Activated CD4-positive, alpha-beta T cell treated with anti-CD3 and anti-CD28 coated beads for 36 hours (primary cell): ENCODE results near the gene DUSP16. TPM values are rescaled to one million over a fixed set of nuclear protein-coding genes. Genes with fewer than 3 reads are reported as not detected.

Experiments
- ATAC-seq: fragments of 200-7000 bp; cut with Tn5 transposase; one replicate; pipeline ENCODE4 v1.10.0; 2021; ENCODE audit warnings: mild to moderate bottlenecking, moderate library complexity
- CTCF ChIA-PET: fragments of 350-600 bp; sonication (Branson Sonifier 250); formaldehyde crosslinking; loops from one replicate; lab custom pipeline; 2021; ENCODE audit warnings: antibody characterized with exemption; lab: Charles Lee
- POLR2A ChIA-PET: fragments of 350-600 bp; sonication (Branson Sonifier 250); formaldehyde crosslinking; loops from one replicate; lab custom pipeline; 2021; ENCODE audit warnings: antibody characterized with exemption, inconsistent platforms; lab: Charles Lee
- DNase-seq: peaks from one replicate; pipeline ENCODE4 v3.0.0-alpha.2; 2020
- H3K27ac Mint-ChIP-seq: one replicate; pipeline ENCODE4 v1.8.0; 2021; ENCODE audit warnings: mixed read lengths
- H3K27me3 Mint-ChIP-seq: one replicate; pipeline ENCODE4 v1.8.0; 2021; ENCODE audit warnings: mixed read lengths
- H3K36me3 Mint-ChIP-seq: one replicate; pipeline ENCODE4 v1.8.0; 2021; ENCODE audit warnings: low read depth, mixed read lengths
- H3K4me1 Mint-ChIP-seq: one replicate; pipeline ENCODE4 v1.8.0; 2021; ENCODE audit warnings: mixed read lengths
- H3K4me3 Mint-ChIP-seq: one replicate; pipeline ENCODE4 v1.8.0; 2021; ENCODE audit warnings: mild to moderate bottlenecking, moderate library complexity, mixed read lengths
- H3K9me3 Mint-ChIP-seq: one replicate; pipeline ENCODE4 v1.8.0; 2021; ENCODE audit warnings: low read depth, mixed read lengths
- intact Hi-C, 2 experiments: fragments of 100-400 bp; cut with DNase I in 1 of 2; cut with micrococcal nuclease in 1 of 2; formaldehyde crosslinking; loops; one replicate each; pipeline versions ENCODE4 v1.14.2 to v1.15.1; 2022 to 2024; cut with DNase I, micrococcal nuclease
- total RNA-seq, 2 experiments: library from RNA; stranded (reverse); gene quantifications; one replicate each; pipeline ENCODE4 v1.2.3, GENCODE V29; 2021

The DUSP16 gene
- total RNA-seq, 2 experiments from 2014 or later, result 39.3 to 40.4 TPM

- H3K36me3 Mint-ChIP-seq, result peaks cover 10% of the 10 kb centered on the region
- H3K27me3 Mint-ChIP-seq, result no peaks in the 10 kb centered on the region
- no peak overlapping the region for H3K27ac Mint-ChIP-seq
- ChIA-PET CTCF (interaction anchor here (1.2 to 1.7 kb wide), 3 partner anchors 8 to 191 kb away, joined by 3 to 5 read pairs (median 4); no protein-coding TSS in a partner anchor), POLR2A (interaction anchor here (3.6 kb wide), 1 partner anchor 12 kb away, joined by 15 read pairs; no protein-coding TSS in a partner anchor)
- peaks cover 2% of the 10 kb centered on the region for H3K9me3 Mint-ChIP-seq
- DNase-seq (no peak), ATAC-seq (no peak)
- H3K4me1 Mint-ChIP-seq, result peaks cover 27% of the 10 kb centered on the region
- intact Hi-C loops, result no loop called here
- no peak overlapping the region for H3K4me3 Mint-ChIP-seq
Observed at GRCh38 chr12:12454315-12454714, 108.3 kb downstream of the DUSP16 start.

GRCh38 chr12:12453635-12454034, 109.0 kb downstream of the DUSP16 start:
- DNase-seq (no peak), ATAC-seq (no peak)
- ChIA-PET CTCF (no interaction called here), POLR2A (no interaction called here)
- Mint-ChIP-seq H3K27me3 (no peaks in the 10 kb centered on the region), H3K36me3 (peaks cover 10% of the 10 kb centered on the region), H3K4me3 (no peak overlapping the region), H3K27ac (no peak overlapping the region), H3K4me1 (peaks cover 27% of the 10 kb centered on the region), H3K9me3 (peaks cover 2% of the 10 kb centered on the region)
- intact Hi-C loops, result no loop called here

- no peak for DNase-seq
- Mint-ChIP-seq H3K4me1 (peaks cover 20% of the 10 kb centered on the region), H3K36me3 (peaks cover 10% of the 10 kb centered on the region), H3K27ac (no peak overlapping the region), H3K4me3 (no peak overlapping the region), H3K9me3 (peaks cover 2% of the 10 kb centered on the region), H3K27me3 (no peaks in the 10 kb centered on the region)
- intact Hi-C loops, result no loop called here
- ChIA-PET POLR2A (no interaction called here), CTCF (no interaction called here)
- ATAC-seq, result no peak
Observed at GRCh38 chr12:12452326-12452902, 110.2 kb downstream of the DUSP16 start.

GRCh38 chr12:12451098-12451497, 111.6 kb downstream of the DUSP16 start:
- Mint-ChIP-seq H3K4me3 (no peak overlapping the region), H3K27me3 (no peaks in the 10 kb centered on the region), H3K9me3 (peaks cover 2% of the 10 kb centered on the region), H3K4me1 (peaks cover 17% of the 10 kb centered on the region), H3K36me3 (peaks cover 10% of the 10 kb centered on the region), H3K27ac (no peak overlapping the region)
- no peak for DNase-seq
- intact Hi-C loops, result no loop called here
- ATAC-seq, result no peak
- POLR2A ChIA-PET, result no interaction called here
- CTCF ChIA-PET, result interaction anchor here (1.1 kb wide), 1 partner anchor 16 kb away, joined by 3 read pairs; no protein-coding TSS in a partner anchor

DNA sequence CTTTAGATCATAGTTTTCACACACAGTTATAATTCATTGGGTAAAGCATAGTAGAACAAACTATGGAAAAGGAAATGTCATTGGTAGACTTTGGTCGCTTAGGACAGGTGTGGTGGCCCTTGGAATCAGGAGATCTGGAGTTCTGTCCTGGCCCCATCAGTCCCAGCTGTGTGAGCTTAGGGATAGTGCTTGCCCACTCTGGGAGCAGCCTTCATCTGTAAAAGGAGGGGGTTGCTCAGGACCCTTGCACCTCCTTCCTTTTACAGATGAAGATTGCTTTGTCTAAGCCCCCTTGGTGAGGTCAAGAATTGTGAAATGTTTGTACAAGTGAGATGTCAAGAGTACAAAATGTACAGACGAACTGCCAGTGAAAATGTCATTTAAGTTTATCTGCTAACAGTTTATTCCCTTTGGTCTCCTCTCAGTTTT, 112.6 kb downstream of the DUSP16 start:
- ChIA-PET POLR2A (no interaction called here), CTCF (no interaction called here)
- no peaks in the 10 kb centered on the region for H3K27me3 Mint-ChIP-seq
- no peak overlapping the region for H3K27ac Mint-ChIP-seq
- no peak overlapping the region for H3K4me3 Mint-ChIP-seq
- DNase-seq, result no peak
- H3K36me3 Mint-ChIP-seq, result peaks cover 9% of the 10 kb centered on the region
- intact Hi-C loops, result no loop called here
- no peak for ATAC-seq
- peaks cover 17% of the 10 kb centered on the region for H3K4me1 Mint-ChIP-seq
- peaks cover under 1% of the 10 kb centered on the region for H3K9me3 Mint-ChIP-seq

GRCh38 chr12:12449533-12450025, 113.1 kb downstream of the DUSP16 start:
- ChIA-PET CTCF (interaction anchor here (0.8 kb wide), 1 partner anchor 18 kb away, joined by 3 read pairs; no protein-coding TSS in a partner anchor), POLR2A (no interaction called here)
- Mint-ChIP-seq H3K36me3 (peaks cover 7% of the 10 kb centered on the region), H3K4me1 (peaks cover 18% of the 10 kb centered on the region), H3K27me3 (no peaks in the 10 kb centered on the region), H3K27ac (no peak overlapping the region), H3K4me3 (no peak overlapping the region), H3K9me3 (no peaks in the 10 kb centered on the region)
- ATAC-seq (no peak), DNase-seq (no peak)
- intact Hi-C loops, result no loop called here

GRCh38 chr12:12447837-12448236, 114.8 kb downstream of the DUSP16 start:
- POLR2A ChIA-PET, result no interaction called here
- H3K27me3 Mint-ChIP-seq, result no peaks in the 10 kb centered on the region
- H3K27ac Mint-ChIP-seq, result no peak overlapping the region
- peaks cover 34% of the 10 kb centered on the region for H3K4me1 Mint-ChIP-seq
- ATAC-seq, result no peak
- DNase-seq, result no peak
- H3K36me3 Mint-ChIP-seq, result peaks cover 11% of the 10 kb centered on the region
- H3K9me3 Mint-ChIP-seq, result no peaks in the 10 kb centered on the region
- H3K4me3 Mint-ChIP-seq, result no peak overlapping the region
- CTCF ChIA-PET, result interaction anchor here (0.6 to 1.2 kb wide), 3 partner anchors 14 to 26 kb away, joined by 3 to 4 read pairs (median 3); no protein-coding TSS in a partner anchor
- intact Hi-C loops, result no loop called here

DNA sequence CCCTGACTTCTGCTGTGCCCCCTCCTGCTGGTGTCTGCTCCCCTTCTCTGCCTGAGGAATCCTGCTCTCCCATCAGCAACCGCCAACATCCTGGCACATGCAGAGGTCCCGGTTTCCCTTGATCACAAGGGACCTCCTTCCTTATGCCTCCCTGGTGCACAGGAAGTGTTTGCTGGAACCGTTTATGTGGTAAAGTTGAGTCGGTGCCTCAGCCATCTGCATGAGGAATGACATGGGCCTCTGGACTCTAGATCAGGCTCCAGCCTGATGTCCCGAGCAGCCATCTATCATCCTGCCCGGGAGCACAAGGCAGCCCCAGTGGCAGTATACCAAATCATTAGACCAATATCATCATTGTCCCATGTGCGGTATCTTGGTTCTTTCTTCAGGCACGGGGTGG, 115.4 kb downstream of the DUSP16 start:
- H3K9me3 Mint-ChIP-seq, result no peaks in the 10 kb centered on the region
- no peak for DNase-seq
- POLR2A ChIA-PET, result no interaction called here
- intact Hi-C loops, result no loop called here
- H3K27me3 Mint-ChIP-seq, result no peaks in the 10 kb centered on the region
- CTCF ChIA-PET, result interaction anchor here (0.5 to 1.2 kb wide), 2 partner anchors 26 to 104 kb away, joined by 4 to 5 read pairs; no protein-coding TSS in a partner anchor
- H3K4me1 Mint-ChIP-seq, result peaks cover 40% of the 10 kb centered on the region
- H3K36me3 Mint-ChIP-seq, result peaks cover 11% of the 10 kb centered on the region
- no peak for ATAC-seq
- no peak overlapping the region for H3K4me3 Mint-ChIP-seq
- H3K27ac Mint-ChIP-seq, result peak overlapping the region; percentile 4

DNA sequence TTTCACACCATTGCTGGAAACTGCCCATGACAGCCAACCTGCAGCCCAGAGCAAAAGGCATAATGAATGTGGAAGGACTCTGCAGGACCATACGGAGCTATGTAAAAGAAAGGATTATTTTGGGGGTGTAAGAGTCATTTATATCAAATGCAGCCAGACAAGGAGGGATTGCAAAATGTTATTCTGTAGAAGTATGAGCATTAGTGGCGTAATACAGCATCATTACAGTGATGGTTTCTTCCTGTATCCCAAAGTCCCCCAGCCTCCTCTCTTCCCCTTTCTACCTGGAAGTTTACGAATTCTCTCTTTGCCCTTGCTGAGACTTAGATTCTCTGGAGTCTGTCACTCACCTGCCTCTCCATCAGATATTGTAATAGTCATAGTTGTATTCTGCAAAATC, 115.9 kb downstream of the DUSP16 start:
- Mint-ChIP-seq H3K9me3 (no peaks in the 10 kb centered on the region), H3K4me1 (peaks cover 44% of the 10 kb centered on the region), H3K4me3 (no peak overlapping the region), H3K36me3 (peaks cover 11% of the 10 kb centered on the region), H3K27ac (no peak overlapping the region), H3K27me3 (no peaks in the 10 kb centered on the region)
- ATAC-seq, result no peak
- intact Hi-C loops, result no loop called here
- DNase-seq, result no peak
- ChIA-PET CTCF (interaction anchor here (0.5 to 1.2 kb wide), 4 partner anchors 8 to 104 kb away, joined by 3 to 5 read pairs (median 4); no protein-coding TSS in a partner anchor), POLR2A (no interaction called here)

DNA sequence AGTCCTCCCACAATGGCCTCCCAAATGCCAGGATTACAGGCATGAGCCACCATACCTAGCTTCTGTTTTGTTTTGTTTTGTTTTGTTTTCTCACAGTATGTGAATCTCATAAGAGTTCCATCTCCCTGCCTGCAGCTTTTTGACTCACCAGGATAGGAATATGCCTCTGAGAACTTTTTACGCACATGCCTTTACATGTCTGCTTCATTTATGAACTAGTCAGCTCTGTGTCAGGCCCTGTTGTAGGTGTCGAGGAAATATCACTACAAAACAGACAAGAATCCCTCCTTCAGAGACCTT, 116.8 kb downstream of the DUSP16 start:
- Mint-ChIP-seq H3K27me3 (no peaks in the 10 kb centered on the region), H3K9me3 (no peaks in the 10 kb centered on the region), H3K4me3 (no peak overlapping the region), H3K4me1 (peaks cover 54% of the 10 kb centered on the region), H3K27ac (no peak overlapping the region), H3K36me3 (peaks cover 10% of the 10 kb centered on the region)
- ChIA-PET CTCF (interaction anchor here (0.6 to 0.9 kb wide), 3 partner anchors 9 to 891 kb away, joined by 3 read pairs; no protein-coding TSS in a partner anchor), POLR2A (no interaction called here)
- ATAC-seq, result no peak
- intact Hi-C loops, result no loop called here
- no peak for DNase-seq

GRCh38 chr12:12445165-12445881, 117.3 kb downstream of the DUSP16 start:
- intact Hi-C loops, result no loop called here
- ATAC-seq, result no peak
- no peak for DNase-seq
- Mint-ChIP-seq H3K36me3 (peaks cover 12% of the 10 kb centered on the region), H3K27me3 (no peaks in the 10 kb centered on the region), H3K4me1 (peaks cover 59% of the 10 kb centered on the region), H3K4me3 (no peak overlapping the region), H3K27ac (no peak overlapping the region), H3K9me3 (no peaks in the 10 kb centered on the region)
- ChIA-PET POLR2A (no interaction called here), CTCF (interaction anchor here (0.6 to 1.7 kb wide), 6 partner anchors 10 to 890 kb away, joined by 3 to 5 read pairs (median 3); no protein-coding TSS in a partner anchor)
